Measurements from ENCODE around the gene PTPRZ1.

The PTPRZ1 gene

DNA sequence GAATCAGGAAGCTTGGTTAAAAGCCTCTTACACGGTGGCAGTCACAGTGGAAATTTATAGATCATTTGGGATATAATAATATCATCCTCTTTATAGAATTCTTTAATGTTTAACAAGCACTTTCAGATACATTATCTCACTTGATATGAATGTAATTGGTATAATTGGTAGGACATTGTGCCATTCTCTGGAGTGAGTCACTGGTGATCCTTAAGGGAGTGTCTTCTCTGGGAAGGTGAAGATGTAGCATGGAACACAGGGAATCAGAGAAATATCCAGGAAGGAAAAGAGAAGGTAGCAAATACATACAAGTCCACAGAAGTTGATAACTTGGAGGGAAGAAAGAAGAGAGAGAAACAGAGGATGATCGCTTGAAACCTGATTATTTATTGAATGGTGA lies 9.8 kb downstream of the PTPRZ1 start:
- TF ChIP-seq ZEB2 (tag by site-specific recombination; IDR thresholded peaks at IDR 0.05) (no peak), ZNF433 (tag by site-specific recombination; IDR thresholded peaks at IDR 0.05; ENCODE audit: low read depth) (no peak), ZNF747 (tag by site-specific recombination; IDR thresholded peaks at IDR 0.05) (no peak), KLF8 (tag by site-specific recombination; IDR thresholded peaks at IDR 0.05) (no peak), ZNF404 (tag by site-specific recombination; IDR thresholded peaks at IDR 0.05) (no peak), MZF1 (tag by site-specific recombination; IDR thresholded peaks at IDR 0.05; ENCODE audit: borderline replicate concordance) (no peak), ZNF629 (tag by site-specific recombination; IDR thresholded peaks at IDR 0.05) (no peak), KLF9 (tag by site-specific recombination; IDR thresholded peaks at IDR 0.05; ENCODE audit: low read depth) (no peak), HOXA7 (CRISPR knock-in tag; IDR thresholded peaks at IDR 0.05; ENCODE audit: borderline replicate concordance) (no peak), ZNF623 (tag by site-specific recombination; IDR thresholded peaks at IDR 0.05) (no peak), ZNF639 (tag by site-specific recombination; IDR thresholded peaks at IDR 0.05) (no peak), ZNF843 (tag by site-specific recombination; IDR thresholded peaks at IDR 0.05) (no peak), YY2 (tag by site-specific recombination; IDR thresholded peaks at IDR 0.05) (no peak), ZNF544 (tag by site-specific recombination; IDR thresholded peaks at IDR 0.05) (no peak), KLF1 (tag by site-specific recombination; IDR thresholded peaks at IDR 0.05) (no peak)
- TF ChIP-seq, protein P1, sequence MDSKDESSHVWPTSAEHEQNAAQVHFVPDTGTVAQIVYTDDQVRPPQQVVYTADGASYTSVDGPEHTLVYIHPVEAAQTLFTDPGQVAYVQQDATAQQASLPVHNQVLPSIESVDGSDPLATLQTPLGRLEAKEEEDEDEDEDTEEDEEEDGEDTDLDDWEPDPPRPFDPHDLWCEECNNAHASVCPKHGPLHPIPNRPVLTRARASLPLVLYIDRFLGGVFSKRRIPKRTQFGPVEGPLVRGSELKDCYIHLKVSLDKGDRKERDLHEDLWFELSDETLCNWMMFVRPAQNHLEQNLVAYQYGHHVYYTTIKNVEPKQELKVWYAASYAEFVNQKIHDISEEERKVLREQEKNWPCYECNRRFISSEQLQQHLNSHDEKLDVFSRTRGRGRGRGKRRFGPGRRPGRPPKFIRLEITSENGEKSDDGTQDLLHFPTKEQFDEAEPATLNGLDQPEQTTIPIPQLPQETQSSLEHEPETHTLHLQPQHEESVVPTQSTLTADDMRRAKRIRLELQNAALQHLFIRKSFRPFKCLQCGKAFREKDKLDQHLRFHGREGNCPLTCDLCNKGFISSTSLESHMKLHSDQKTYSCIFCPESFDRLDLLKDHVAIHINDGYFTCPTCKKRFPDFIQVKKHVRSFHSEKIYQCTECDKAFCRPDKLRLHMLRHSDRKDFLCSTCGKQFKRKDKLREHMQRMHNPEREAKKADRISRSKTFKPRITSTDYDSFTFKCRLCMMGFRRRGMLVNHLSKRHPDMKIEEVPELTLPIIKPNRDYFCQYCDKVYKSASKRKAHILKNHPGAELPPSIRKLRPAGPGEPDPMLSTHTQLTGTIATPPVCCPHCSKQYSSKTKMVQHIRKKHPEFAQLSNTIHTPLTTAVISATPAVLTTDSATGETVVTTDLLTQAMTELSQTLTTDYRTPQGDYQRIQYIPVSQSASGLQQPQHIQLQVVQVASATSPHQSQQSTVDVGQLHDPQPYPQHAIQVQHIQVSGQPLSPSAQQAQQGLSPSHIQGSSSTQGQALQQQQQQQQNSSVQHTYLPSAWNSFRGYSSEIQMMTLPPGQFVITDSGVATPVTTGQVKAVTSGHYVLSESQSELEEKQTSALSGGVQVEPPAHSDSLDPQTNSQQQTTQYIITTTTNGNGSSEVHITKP (tag by site-specific recombination; IDR thresholded peaks at IDR 0.05) = no peak
- TF ChIP-seq, protein P2, sequence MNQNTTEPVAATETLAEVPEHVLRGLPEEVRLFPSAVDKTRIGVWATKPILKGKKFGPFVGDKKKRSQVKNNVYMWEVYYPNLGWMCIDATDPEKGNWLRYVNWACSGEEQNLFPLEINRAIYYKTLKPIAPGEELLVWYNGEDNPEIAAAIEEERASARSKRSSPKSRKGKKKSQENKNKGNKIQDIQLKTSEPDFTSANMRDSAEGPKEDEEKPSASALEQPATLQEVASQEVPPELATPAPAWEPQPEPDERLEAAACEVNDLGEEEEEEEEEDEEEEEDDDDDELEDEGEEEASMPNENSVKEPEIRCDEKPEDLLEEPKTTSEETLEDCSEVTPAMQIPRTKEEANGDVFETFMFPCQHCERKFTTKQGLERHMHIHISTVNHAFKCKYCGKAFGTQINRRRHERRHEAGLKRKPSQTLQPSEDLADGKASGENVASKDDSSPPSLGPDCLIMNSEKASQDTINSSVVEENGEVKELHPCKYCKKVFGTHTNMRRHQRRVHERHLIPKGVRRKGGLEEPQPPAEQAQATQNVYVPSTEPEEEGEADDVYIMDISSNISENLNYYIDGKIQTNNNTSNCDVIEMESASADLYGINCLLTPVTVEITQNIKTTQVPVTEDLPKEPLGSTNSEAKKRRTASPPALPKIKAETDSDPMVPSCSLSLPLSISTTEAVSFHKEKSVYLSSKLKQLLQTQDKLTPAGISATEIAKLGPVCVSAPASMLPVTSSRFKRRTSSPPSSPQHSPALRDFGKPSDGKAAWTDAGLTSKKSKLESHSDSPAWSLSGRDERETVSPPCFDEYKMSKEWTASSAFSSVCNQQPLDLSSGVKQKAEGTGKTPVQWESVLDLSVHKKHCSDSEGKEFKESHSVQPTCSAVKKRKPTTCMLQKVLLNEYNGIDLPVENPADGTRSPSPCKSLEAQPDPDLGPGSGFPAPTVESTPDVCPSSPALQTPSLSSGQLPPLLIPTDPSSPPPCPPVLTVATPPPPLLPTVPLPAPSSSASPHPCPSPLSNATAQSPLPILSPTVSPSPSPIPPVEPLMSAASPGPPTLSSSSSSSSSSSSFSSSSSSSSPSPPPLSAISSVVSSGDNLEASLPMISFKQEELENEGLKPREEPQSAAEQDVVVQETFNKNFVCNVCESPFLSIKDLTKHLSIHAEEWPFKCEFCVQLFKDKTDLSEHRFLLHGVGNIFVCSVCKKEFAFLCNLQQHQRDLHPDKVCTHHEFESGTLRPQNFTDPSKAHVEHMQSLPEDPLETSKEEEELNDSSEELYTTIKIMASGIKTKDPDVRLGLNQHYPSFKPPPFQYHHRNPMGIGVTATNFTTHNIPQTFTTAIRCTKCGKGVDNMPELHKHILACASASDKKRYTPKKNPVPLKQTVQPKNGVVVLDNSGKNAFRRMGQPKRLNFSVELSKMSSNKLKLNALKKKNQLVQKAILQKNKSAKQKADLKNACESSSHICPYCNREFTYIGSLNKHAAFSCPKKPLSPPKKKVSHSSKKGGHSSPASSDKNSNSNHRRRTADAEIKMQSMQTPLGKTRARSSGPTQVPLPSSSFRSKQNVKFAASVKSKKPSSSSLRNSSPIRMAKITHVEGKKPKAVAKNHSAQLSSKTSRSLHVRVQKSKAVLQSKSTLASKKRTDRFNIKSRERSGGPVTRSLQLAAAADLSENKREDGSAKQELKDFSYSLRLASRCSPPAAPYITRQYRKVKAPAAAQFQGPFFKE (tag by site-specific recombination; IDR thresholded peaks at IDR 0.05; ENCODE audit: borderline replicate concordance) = no peak
- TF ChIP-seq, protein P3, sequence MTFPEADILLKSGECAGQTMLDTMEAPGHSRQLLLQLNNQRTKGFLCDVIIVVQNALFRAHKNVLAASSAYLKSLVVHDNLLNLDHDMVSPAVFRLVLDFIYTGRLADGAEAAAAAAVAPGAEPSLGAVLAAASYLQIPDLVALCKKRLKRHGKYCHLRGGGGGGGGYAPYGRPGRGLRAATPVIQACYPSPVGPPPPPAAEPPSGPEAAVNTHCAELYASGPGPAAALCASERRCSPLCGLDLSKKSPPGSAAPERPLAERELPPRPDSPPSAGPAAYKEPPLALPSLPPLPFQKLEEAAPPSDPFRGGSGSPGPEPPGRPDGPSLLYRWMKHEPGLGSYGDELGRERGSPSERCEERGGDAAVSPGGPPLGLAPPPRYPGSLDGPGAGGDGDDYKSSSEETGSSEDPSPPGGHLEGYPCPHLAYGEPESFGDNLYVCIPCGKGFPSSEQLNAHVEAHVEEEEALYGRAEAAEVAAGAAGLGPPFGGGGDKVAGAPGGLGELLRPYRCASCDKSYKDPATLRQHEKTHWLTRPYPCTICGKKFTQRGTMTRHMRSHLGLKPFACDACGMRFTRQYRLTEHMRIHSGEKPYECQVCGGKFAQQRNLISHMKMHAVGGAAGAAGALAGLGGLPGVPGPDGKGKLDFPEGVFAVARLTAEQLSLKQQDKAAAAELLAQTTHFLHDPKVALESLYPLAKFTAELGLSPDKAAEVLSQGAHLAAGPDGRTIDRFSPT (tag by site-specific recombination; IDR thresholded peaks at IDR 0.05) = no peak
- Histone ChIP-seq H3K4me1 (ENCODE audit: control insufficient read depth, insufficient read depth, low read length) (no peaks in the 10 kb centered on the region), H3K36me3 (ENCODE audit: control insufficient read depth in 2 of 2, insufficient read depth in 1 of 2, low read length in 2 of 2) (no peaks in the 10 kb centered on the region), H3K4me3 (ENCODE audit: low read depth, low read length) (no peak overlapping the region), H3K27ac (ENCODE audit: extremely low read depth, low read depth, low read length) (no peak overlapping the region), H3K9me3 (ENCODE audit: control insufficient read depth, insufficient read depth, low read depth, low read length) (no peaks in the 10 kb centered on the region)
- ChIA-PET POLR2A (no interaction called here), CTCF (no interaction called here)
